Lung (tissue), 12 donors: ENCODE results near the gene ARID5B. TPM values are rescaled to one million over a fixed set of nuclear protein-coding genes. Genes with fewer than 3 reads are reported as not detected.

Experiments
- ATAC-seq: fragments of 200-7000 bp; cut with Tn5 transposase; one replicate; pipeline ENCODE4 v1.9.1; 2020; ENCODE audit warnings: moderate number of reproducible peaks; ENCODE audit not compliant: insufficient read depth, low FRiP score
- DNase-seq, 3 donors: peaks; one replicate each; pipeline ENCODE4 v3.0.0-alpha.2; 2013 to 2017
- H3K27ac ChIP-seq, 2 donors: one replicate each; pipeline ENCODE4 v1.5.1; 2013; ENCODE audit warnings: mild to moderate bottlenecking in 2 of 2, moderate library complexity in 2 of 2, control low read depth in 1 of 2, inconsistent platforms in 1 of 2, low read depth in 1 of 2, low read length in 1 of 2
- H3K27me3 ChIP-seq, 3 donors: one replicate each; pipeline ENCODE4 v1.5.1; 2013; ENCODE audit warnings: low read length in 2 of 3; ENCODE audit not compliant: control insufficient read depth in 3 of 3, insufficient read depth in 3 of 3
- H3K36me3 ChIP-seq, 4 donors: one replicate each; pipeline ENCODE4 v1.5.1; 2013; ENCODE audit warnings: low read length in 4 of 4, mild to moderate bottlenecking in 1 of 4, moderate library complexity in 1 of 4; ENCODE audit not compliant: control insufficient read depth in 4 of 4, insufficient read depth in 4 of 4
- H3K4me1 ChIP-seq, 5 donors: one replicate each; pipeline ENCODE4 v1.5.1; 2013; ENCODE audit warnings: low read length in 5 of 5, mild to moderate bottlenecking in 2 of 5, moderate library complexity in 1 of 5; ENCODE audit not compliant: control insufficient read depth in 5 of 5, insufficient read depth in 5 of 5
- H3K4me3 ChIP-seq: one replicate; pipeline ENCODE4 v1.5.1; 2013; ENCODE audit warnings: mild to moderate bottlenecking, control low read depth, moderate library complexity
- H3K9ac ChIP-seq, 2 donors: one replicate each; pipeline ENCODE4 v1.5.1; 2013; ENCODE audit warnings: low read length in 2 of 2, control low read depth in 1 of 2; ENCODE audit not compliant: insufficient read depth in 1 of 2
- H3K9me3 ChIP-seq, 4 donors: one replicate each; pipeline ENCODE4 v1.5.1; 2013; ENCODE audit warnings: low read length in 3 of 4, mild to moderate bottlenecking in 1 of 4, moderate library complexity in 1 of 4; ENCODE audit not compliant: control insufficient read depth in 4 of 4, insufficient read depth in 3 of 4
- WGBS, 2 donors: extraction: QIAGEN DNeasy Blood & Tissue Kit; methylation state at CpG; one replicate each; pipeline ENCODE4 v1.1.7; 2013; 5-methylcytosine and 5-hydroxymethylcytosine counted together
- polyA plus RNA-seq, 2 donors: library from polyadenylated mRNA; stranded (reverse); fragments of 200-250 nt; gene quantifications; one replicate each; pipeline ENCODE4 v1.2.1, GENCODE V29; 2013
- total RNA-seq, 2 donors: library from RNA; depleted of rRNA in 1 of 2; stranded (reverse); fragments of >200 nt in 1 of 2; gene quantifications; one replicate each; pipeline ENCODE4 v1.2.1, GENCODE V29; 2014 to 2021
- TF ChIP-seq, protein P1 (sequence below): IDR thresholded peaks from 2 replicates; pipeline ENCODE4 v1.5.1; 2012; ENCODE audit warnings: mild to moderate bottlenecking; ENCODE audit errors: control extremely low read depth, extremely low read depth
- donor health status: control.
- donor health status: control.
- donor health status: Bipolar disorder and iron deficiency.
- donor health status: healthy.
- donor health status: DM: yes; HTN: yes; CAD: no.

The ARID5B gene
- total and polyA plus RNA-seq, 4 donors, result 7.8 to 95.3 (median 22.0) TPM

DNA sequence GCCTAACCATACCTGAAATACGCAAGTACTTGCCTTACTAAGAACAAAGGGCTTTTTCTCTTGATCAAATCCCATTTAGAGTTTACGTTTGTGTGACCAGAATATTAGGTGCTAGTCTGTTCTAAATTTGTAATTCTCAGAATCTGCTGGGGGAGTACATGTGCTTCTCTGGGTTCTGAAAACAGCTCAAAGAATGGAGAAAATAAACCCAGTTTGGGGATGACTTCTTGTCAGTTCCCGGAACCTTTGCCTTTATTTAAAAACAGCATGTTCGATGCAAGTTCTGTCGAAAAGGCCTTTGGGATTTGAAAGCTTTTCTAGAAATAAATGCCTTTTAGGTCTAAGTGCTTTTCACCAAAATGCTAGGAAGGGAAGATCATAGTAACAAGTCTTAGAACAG is 147.0 kb downstream of the ARID5B start:
- Histone ChIP-seq H3K36me3 (peaks cover 0 to 19% (median 11%) of the 10 kb centered on the region in 4 donors), H3K27me3 (no peaks in the 10 kb centered on the region), H3K9me3 (no peaks in the 10 kb centered on the region), H3K4me1 (peaks cover 2 to 55% (median 40%) of the 10 kb centered on the region in 5 donors), H3K4me3 (no peak overlapping the region), H3K27ac (peak overlapping the region in 1 of 2 donors; percentile 99), H3K9ac (peak overlapping the region in 1 of 2 donors; percentile 98)
- WGBS, 2 donors, result 66 to 83% methylated on average over 5 of the region's 5 CpGs
- ATAC-seq, result no peak
- TF ChIP-seq, protein P1, sequence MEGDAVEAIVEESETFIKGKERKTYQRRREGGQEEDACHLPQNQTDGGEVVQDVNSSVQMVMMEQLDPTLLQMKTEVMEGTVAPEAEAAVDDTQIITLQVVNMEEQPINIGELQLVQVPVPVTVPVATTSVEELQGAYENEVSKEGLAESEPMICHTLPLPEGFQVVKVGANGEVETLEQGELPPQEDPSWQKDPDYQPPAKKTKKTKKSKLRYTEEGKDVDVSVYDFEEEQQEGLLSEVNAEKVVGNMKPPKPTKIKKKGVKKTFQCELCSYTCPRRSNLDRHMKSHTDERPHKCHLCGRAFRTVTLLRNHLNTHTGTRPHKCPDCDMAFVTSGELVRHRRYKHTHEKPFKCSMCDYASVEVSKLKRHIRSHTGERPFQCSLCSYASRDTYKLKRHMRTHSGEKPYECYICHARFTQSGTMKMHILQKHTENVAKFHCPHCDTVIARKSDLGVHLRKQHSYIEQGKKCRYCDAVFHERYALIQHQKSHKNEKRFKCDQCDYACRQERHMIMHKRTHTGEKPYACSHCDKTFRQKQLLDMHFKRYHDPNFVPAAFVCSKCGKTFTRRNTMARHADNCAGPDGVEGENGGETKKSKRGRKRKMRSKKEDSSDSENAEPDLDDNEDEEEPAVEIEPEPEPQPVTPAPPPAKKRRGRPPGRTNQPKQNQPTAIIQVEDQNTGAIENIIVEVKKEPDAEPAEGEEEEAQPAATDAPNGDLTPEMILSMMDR, result no peak
- DNase-seq, result no peak

DNA sequence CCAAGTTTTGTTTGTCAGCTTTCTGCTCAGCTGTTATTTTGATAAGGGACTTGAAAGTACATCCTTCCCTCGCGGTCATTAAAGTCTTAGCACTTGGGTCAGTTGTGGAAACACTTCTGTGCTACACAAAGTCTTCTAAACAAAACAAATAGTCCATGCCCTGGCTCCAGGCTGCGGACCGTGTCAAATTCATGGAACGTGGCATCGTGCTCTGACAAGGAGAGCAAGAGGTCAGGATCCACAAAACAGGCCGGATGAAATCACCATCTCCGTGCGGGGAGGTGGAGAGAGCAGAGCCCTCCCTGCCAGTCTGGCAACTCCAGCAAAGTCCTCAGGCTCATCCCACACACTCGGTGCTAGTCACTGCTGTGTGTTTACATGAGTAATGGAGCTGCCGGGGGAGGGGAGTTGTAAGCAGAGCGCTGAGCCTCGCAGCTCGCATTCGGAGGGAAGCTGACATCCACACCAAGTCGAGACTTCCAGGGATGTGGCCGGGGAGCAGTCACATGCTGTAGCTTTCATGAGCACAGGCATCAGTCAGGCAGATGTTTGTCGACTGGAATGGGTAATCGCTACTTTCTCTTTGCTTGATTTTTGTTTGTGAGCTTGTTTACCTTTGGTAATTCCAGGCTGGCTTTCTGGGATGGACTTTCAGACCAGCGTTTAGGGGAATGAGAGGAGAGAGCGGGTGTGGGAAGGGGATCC is 147.6 kb downstream of the ARID5B start:
- WGBS, 2 donors, result 28 to 62% methylated on average over 21 of the region's 21 CpGs
- Histone ChIP-seq H3K36me3 (peaks cover 0 to 23% (median 11%) of the 10 kb centered on the region in 4 donors), H3K4me3 (peak overlapping the region; percentile 40), H3K4me1 (peaks cover 2 to 53% (median 45%) of the 10 kb centered on the region in 5 donors), H3K9me3 (no peaks in the 10 kb centered on the region), H3K9ac (peak overlapping the region; percentile 44 to 98), H3K27ac (peak overlapping the region; percentile 89 to 99), H3K27me3 (no peaks in the 10 kb centered on the region)
- ATAC-seq (peak; percentile 72), DNase-seq (peak; percentile 87 to 94 (median 91))
- TF ChIP-seq, protein P1, result no peak

DNA sequence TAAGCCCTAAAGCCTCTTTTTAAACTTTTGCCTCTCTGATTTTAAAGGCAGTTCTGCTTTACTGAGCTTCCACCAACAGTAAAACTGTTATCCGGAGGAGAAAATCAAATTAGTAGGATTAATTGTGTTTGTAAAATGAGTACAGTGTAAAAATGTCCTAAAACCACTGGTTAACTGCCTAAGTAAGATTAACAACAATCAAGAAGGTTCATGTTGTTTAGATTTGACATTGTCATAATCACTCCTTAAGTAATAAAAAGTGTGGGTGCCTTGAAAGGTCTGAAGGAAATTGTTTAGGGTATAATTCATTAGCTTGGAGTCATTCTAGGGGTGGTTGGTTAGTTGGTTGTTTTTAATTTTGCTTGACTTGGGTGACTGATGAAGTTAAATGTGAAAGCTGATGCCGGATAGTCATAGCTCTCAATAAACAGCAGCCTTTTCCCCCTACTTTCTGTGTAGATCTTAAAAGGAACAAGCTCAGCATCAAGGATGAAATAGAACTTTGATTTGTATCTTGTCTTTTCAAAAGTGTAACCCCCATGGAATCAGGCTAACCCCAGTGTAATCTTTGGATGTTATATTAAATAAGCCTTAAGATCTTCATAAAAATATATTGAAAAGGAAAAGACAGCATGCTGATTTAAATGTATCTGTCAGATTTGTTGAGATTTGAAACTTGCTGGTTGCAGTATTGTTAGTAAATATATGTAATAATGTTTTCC is 148.3 kb downstream of the ARID5B start:
- peak overlapping the region; percentile 89 to 99 for H3K27ac ChIP-seq
- DNase-seq (peak in 1 of 3 donors; percentile 54), ATAC-seq (no peak)
- TF ChIP-seq, protein P1, result no peak
- peaks cover 0 to 29% (median 14%) of the 10 kb centered on the region in 4 donors for H3K36me3 ChIP-seq
- no peaks in the 10 kb centered on the region for H3K27me3 ChIP-seq
- WGBS, 2 donors, result 49 to 66% methylated on average over 2 of the region's 2 CpGs
- H3K4me3 ChIP-seq, result peak overlapping the region; percentile 40
- H3K9me3 ChIP-seq, result no peaks in the 10 kb centered on the region
- H3K4me1 ChIP-seq, result peaks cover 5 to 58% (median 49%) of the 10 kb centered on the region in 5 donors
- H3K9ac ChIP-seq, result peak overlapping the region; percentile 44 to 98
